Activated effector memory CD4-positive, alpha-beta T cell treated with Interleukin-2 at 50 U/mL for 16 hours (primary cell): ENCODE results near the gene DNAJC22.
A peak's percentile ranks its signal among the peaks of the same experiment; 100 is the strongest.
"Not testable (repeated sequence)": the region's sequence is repeated elsewhere in the genome, so short reads cannot be mapped to it uniquely, and the experiment has no call there.

Experiments used
- DNase-seq: peaks from one replicate; pipeline ENCODE4 v3.0.0-alpha.2; 2020

DNAJC22 gene

DNA sequence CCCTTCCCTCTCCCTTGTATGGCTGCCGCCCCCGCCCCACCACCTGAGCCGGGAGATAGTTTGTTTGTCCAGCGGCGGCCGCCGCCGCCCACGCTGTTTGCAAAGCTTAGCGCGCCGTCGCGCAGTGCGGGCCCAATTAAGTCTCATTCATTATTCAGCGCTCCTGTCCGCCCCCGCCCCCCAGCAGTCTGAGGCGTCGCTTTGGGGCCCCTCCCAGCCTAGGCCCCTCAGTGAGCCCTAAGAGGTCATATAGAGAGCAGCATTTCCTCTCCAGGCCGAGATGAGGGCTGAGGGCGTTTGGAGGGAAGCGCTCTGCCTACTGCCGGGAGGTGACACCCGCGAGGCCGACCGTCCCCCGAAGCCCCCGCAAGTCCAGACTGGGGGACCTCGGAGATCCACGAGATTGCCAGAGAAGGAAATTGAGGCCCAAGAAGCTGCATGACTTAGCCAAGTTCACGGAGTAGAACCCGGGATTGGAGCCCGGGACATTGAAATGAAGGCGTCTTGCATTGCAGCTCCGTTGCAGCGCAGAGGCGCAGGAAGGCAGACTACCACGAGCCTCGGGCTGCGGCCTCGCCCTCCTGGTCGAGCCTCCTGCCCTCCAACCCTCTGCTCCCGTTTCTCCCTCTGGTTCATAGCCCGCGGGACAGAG is at the start of gene DNAJC22:
Gene DNAJC22 (plus strand): TSS at position 230 of the 652 bp plus-strand sequence. CDS start 1,985 bp downstream, outside the sequence.
- peak; percentile 18 for DNase-seq

DNA sequence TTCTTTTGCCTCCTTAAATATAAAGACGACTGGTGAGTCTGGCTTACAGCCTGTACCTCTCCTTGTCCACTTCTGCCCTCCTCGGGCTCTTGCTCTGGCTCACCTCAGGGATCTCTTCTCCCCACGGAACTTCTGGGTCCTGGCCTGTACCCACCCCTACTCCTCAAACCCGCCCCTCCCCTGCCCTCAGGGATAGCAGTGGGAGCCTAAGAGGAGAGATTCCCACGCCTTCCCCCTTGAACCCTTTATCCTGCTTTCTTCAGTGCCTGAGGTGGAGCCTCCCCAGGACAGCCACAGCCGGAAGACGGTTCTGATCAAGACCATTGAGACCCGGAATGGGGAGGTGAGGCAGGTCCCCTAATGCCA is 49.0 kb upstream of the DNAJC22 start:
- DNase-seq, result no peak

DNA sequence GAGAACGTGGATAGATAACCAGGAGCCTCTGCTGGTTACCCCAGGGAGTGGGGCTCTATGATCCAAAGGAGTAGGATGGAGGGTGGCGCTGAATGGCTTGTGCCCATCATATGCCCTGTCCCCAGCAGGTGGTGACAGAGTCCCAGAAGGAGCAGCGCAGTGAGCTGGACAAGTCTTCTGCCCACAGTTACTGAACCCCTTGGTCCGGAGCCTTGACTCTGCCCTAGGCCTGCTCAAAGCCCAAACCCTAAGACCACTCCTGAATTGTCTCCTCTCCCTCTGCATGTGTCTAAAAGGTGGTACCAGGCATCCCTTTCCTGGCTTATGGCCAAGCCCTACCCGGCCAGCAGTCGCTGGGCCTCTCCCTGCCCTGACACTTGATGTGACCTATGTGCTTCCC is 48.5 kb upstream of the DNAJC22 start:
- no peak for DNase-seq

DNA sequence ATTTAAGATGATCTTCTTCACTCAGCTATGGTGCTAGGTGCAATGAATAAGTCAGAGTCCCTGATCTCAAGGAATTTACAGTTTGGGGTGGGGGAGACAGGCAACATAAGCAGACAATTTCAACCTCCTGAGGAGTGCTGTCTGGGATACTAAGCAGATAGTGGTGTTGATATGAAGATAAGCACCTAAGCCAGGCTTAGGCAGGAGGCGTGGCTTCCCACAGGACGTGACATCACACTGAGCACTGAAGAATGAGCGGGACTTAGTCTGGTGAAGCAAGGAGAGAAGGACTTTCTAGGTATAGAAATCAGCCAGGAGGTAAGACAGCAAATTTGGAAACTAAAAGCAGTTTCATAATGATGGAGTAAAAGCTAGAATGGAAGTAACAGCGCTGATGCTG is 44.9 kb upstream of the DNAJC22 start:
- DNase-seq, result no peak

DNA sequence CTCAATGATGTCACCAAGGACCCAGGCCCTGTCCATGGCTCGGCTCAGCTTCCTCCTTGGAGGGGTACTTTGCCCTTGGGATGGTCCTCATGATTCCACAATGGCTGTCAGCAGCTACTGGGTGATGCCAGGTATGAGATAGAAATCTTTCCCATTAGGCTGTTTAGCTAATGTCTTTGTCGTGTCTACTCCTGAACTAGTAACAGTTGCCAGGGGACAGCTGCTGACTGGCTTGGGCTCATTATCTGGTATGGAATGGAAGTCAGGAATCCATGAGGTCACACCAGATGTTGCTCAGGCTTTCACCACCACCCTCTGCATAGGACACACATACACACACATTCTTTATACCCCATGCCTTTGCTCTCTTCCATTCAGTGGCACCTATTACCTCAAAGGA is 42.5 kb upstream of the DNAJC22 start:
- DNase-seq, result no peak

DNA sequence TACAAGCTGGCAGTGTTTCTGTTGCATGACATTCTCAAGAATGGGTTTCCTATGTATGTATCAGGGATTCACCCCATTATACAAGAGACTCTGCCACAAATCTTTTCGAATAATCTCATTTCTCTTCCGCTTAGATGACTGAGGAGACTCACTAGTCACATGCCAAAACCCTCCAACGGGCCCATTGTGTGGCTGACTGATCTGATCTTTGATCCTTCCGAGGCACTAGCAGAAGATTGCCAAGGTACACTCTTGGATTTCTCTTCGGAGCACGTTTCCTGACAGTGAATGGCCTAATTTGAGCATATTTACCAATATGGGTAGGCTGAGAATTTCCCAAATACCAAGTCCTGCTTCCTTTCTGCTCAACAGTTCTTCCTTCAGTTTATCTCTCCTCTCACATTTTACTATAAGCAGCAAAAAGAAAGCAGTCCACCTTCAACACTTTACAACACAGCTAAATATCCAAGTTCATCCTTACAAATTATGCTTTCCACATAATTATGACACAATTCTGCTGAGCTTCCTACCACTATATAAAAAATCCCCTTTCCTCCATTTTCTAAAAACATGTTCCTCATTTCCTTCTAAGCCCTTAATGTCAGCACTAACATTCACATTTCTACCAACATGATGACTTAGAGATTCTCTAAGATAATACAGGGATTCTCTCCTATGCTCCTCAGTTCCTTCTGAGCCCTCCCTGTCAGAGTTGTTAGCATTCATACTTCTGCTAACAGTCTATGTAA is 40.8 kb upstream of the DNAJC22 start:
- DNase-seq, result no peak

DNA sequence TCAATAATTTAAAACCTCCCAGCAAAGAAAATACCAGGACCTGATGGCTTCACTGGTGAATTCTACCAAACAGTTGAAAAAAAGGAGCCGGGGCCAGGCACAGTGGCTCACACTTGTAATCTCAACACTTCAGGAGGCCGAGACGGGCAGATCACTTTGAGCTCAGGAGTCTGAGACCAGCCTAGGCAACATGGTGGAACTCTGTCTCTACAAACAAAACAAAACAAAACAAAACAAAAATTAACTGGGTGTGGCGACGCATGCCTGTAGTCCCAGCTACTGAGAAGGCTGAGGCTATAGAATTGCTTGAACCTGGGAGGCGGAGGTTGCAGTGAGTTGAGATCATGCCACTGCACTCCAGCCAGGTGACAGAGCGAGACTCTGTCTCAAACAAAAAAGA is 37.3 kb upstream of the DNAJC22 start:
- no peak for DNase-seq

DNA sequence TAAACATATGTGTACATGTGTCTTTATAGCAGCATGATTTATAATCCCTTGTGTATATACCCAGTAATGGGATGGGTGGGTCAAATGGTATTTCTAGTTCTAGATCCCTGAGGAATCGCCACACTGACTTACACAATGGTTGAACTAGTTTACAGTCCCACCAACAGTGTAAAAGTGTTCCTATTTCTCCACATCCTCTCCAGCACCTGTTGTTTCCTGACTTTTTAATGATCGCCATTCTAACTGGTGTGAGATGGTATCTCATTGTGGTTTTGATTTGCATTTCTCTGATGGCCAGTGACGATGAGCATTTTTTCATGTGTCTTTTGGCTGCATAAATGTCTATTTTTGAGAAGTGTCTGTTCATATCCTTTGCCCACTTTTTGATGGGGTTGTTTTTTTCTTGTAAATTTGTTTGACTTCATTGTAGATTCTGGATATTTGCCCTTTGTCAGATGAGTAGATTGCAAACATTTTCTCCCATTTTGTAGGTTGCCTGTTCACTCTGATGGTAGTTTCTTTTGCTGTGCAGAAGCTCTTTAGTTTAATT is 36.2 kb upstream of the DNAJC22 start:
- not testable (repeated sequence) for DNase-seq

DNA sequence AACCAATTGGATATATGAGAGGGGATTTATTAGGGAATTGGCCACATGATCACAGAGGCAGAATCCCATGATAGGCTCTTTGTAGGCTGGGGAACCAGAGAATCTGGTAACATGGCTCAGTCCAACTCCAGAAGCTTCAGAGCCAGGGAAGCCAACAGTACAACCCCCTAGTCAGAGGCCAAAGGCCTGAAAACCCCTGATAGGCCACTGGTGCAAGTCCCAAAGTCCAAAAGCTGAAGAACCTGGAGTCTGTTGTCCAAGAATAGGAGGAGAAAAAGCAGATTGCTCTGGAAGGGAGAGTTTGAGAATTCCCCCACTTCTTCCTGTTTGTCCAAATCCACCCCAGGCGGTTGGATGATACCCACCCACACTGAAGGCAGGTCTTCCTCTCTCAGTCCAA is 31.9 kb upstream of the DNAJC22 start:
- DNase-seq, result no peak

DNA sequence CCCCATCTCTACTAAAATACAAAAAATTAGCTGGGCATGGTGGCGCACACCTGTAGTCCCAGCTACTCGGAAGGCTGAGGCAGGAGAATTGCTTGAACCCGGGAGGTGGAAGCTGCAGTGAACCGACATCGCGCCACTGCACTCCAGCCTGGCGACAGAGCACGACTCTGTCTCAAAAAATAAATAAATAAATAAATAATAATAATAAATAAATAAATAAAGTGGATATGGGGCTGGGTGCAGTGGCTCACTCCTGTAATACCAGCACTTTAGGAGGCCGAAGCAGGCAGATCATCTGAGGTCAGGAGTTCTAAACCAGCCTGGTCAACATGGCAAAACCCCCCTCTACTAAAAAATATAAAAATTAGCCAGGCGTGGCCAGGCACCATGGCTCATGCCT is 29.6 kb upstream of the DNAJC22 start:
- DNase-seq, result not testable (repeated sequence)

DNA sequence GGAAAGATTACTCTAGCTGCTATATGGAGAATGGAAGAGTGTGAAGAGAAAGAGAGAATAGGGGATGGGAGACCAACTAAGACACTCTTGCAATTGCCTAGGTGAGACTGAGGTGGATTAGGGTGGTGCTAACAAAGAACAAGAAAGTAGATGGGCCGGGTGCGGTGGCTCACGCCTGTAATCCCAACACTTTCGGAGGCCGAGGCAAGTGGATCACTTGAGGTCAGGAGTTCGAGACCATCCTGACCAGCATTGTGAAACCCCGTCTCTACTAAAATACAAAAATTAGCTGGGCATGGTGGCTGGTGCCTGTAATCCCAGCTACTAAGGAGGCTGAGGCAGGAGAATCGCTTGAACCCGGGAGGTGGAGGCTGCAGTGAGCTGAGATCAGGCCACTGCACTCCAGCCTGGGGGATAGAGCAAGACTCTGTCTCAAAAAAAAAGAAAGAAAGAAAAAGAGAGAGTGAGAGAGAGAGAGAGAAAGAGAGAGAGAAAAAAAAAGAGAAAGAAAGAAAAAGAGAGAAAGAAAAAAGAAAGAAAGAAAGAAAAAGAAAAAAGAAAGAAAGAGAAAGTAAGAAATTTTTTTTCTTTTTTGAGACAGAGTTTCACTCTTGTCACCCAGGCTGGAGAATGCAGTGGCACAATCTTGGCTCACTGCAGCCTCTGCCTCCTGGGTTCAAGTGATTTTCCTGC is 26.1 kb upstream of the DNAJC22 start:
- not testable (repeated sequence) for DNase-seq

DNA sequence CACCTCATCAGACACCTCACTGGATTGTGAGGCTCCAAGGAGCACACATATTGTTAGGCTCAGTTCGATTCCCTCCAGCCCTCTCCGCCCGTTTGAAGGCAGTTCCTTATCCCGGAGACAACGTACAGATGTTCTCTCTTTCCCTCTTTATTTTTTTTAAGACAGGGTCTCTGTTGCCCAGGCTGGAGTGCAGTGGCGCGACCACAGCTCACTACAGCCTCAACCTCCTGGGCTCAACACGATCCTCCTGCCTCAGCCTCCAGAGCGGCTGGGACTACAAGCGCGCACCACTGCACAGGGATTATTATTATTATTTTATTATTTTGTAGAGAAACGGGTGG is 24.4 kb upstream of the DNAJC22 start:
- DNase-seq, result no peak

DNA sequence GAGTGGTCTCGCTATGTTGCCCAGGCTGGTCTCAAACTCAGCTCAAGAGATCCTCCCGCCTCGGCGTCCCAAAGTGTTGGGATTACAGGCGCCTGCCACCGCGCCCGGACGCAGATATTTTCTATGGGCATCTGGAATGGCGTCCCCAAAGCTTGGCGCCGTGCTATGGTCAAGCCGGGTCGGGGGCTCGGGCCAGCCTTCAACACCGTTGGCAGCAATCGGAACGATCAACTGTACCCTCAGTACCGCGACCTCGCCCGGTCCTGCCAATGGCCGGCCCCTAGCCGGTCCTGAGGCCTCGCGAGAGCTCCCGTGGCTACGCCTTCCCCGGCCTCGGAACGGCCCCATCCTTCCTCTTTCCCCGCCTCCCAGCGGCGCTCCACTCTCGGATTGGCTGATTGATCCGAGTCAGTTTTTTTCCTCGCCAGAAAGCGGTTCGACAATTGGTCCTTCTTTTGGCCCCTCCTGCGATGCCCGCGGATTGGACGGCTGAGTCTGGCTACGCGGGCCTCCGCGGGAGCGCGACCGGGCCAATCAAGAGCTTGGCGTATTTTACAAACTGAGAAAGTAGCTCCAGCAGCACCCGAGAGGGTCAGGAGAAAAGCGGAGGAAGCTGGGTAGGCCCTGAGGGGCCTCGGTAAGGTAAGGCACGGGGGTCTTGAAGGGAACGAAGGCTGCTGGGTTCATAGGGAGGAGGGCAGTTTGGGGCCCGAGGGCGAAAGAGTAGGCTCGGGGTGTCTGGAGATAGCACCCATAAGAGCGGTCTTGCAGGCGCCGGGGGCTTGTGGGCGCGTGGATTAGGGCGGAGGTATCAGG is 23.8 kb upstream of the DNAJC22 start, which contains the start of gene TROAP:
Gene TROAP (plus strand): TSS at position 548 of the 816 bp plus-strand sequence. CDS start 354 bp downstream, outside the sequence.
- DNase-seq, result peak; percentile 96

DNA sequence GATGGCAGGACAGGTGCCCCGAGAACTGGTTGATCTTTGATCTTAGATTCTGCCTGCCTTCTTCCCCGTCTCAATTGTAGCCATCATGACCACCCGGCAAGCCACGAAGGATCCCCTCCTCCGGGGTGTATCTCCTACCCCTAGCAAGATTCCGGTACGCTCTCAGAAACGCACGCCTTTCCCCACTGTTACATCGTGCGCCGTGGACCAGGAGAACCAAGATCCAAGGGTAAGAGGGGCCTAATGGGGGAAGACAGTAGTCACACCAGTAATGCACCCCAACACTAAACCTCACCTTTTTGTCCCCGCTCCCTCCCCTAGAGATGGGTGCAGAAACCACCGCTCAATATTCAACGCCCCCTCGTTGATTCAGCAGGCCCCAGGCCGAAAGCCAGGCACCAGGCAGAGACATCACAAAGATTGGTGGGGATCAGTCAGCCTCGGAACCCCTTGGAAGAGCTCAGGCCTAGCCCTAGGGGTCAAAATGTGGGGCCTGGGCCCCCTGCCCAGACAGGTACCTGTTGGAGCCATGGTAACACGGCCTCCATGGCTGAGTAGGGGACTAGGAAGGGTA is 23.1 kb upstream of the DNAJC22 start:
- DNase-seq, result no peak

DNA sequence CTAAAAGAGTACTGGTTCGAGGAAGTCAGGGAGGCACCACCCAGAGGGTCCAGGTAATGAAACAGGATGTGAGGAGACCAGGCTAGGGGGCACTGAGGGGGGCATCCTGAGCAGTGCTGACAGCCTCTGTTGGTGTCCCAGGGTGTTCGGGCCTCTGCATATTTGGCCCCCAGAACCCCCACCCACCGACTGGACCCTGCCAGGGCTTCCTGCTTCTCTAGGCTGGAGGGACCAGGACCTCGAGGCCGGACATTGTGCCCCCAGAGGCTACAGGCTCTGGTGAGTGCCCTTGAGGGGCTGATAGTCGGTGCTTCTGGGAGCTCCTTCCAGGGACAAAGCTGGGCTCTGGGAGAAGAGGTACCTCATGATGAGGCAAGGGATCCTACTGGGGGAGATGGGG is 21.1 kb upstream of the DNAJC22 start:
- no peak for DNase-seq

DNA sequence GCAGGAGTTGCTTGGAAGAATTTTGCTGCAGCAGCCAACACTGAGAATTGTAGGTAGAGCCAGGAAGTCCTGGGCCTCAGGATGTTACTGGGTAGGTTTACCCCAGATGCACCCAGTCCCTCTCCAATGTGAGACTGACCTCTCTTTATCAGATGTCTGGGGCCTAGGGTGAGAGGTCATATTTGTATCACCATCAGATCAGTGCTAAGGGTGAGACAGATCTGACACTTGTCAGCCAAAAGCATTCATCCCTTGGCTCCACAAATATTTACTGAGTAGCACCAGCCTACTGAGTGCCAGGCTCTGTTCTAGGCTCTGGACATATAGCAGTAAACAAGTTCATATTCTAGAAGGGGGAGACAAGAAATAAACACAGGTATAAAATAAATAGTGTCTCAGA is 19.3 kb upstream of the DNAJC22 start:
- DNase-seq, result no peak

DNA sequence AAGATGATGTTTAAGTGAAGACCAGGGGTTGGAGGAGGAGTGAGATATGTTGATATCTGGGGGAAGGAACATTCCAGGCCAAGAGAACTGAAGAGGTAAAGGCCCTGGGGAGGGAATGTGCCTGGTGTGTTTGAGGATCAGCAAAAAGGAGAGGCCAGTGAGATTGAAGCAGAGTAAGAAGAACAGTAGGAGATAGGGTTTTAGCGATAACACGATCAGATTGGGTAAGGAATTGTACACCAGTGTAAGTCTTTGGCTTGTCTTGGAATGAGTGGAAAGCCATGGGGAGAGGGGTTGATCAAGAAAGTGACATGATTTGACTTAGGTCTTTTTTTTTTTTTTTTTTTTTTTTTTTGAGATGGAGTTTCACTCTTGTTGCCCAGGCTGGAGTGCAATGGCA is 18.8 kb upstream of the DNAJC22 start:
- no peak for DNase-seq

DNA sequence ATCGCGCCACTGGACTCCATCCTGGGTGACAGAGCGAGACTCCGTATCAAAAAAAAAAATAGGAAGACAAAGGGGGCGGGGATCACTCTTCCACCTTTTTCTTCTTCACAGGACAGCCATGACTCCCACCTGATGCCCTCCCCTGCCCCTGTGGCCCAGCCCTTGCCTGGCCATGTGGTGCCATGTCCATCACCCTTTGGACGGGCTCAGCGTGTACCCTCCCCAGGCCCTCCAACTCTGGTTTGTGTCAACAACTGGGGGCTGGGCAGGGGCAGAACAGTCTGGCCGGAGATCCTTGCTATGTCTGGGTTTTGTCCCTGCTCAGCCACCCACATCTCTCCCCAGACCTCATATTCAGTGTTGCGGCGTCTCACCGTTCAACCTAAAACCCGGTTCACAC is 17.9 kb upstream of the DNAJC22 start:
- DNase-seq, result no peak

DNA sequence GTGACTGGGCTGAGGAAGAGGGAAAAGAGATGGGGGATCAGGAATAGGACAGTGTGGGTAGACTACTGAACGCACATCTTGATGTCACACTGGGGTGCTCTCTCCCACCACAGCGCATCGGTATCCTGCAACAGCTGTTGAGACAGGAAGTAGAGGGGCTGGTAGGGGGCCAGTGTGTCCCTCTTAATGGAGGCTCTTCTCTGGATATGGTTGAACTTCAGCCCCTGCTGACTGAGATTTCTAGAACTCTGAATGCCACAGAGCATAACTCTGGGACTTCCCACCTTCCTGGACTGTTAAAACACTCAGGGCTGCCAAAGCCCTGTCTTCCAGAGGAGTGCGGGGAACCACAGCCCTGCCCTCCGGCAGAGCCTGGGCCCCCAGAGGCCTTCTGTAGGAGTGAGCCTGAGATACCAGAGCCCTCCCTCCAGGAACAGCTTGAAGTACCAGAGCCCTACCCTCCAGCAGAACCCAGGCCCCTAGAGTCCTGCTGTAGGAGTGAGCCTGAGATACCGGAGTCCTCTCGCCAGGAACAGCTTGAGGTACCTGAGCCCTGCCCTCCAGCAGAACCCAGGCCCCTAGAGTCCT is 16.6 kb upstream of the DNAJC22 start:
- no peak for DNase-seq

DNA sequence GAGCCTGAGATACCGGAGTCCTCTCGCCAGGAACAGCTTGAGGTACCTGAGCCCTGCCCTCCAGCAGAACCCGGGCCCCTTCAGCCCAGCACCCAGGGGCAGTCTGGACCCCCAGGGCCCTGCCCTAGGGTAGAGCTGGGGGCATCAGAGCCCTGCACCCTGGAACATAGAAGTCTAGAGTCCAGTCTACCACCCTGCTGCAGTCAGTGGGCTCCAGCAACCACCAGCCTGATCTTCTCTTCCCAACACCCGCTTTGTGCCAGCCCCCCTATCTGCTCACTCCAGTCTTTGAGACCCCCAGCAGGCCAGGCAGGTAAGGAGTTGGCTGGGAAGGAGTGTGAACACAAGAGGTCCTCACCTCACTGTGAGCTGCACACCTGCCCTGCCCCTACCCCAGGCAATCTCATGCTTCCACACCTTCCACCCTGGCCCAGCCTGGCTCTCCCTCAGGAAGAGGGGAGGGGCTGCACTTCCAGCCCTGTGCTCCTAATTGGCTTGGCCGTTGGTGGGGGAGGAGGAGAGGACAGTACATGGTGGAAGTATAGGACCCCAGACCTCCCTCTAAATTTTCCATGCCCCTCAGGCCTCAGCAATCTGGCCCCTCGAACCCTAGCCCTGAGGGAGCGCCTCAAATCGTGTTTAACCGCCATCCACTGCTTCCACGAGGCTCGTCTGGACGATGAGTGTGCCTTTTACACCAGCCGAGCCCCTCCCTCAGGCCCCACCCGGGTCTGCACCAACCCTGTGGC is 15.9 kb upstream of the DNAJC22 start:
- DNase-seq, result no peak
